ENCODE results near the gene NBEA. TPM values are rescaled to one million over a fixed set of nuclear protein-coding genes. Genes with fewer than 3 reads are reported as not detected.
"Not testable (repeated sequence)": the region's sequence is repeated elsewhere in the genome, so short reads cannot be mapped to it uniquely, and the experiment has no call there.

Gene NBEA
- total RNA-seq, 1 donor from 2014 or later, result 12.0 TPM

GRCh38 chr13:34951528-34951927 is 9.5 kb downstream of the NBEA start:
- no peak for DNase-seq (ENCODE audit: extremely low spot score in 2 of 2)
- no peak for TF ChIP-seq POLR2AphosphoS5 (IDR thresholded peaks at IDR 0.05; ENCODE audit: insufficient read depth in 1 of 2, low read depth in 1 of 2)
- TF ChIP-seq CTCF (IDR thresholded peaks at IDR 0.05), result no peak
- no peak for TF ChIP-seq POLR2A (IDR thresholded peaks at IDR 0.05)
- H3K4me3 ChIP-seq, result no peak overlapping the region
- no peaks in the 10 kb centered on the region for H3K36me3 ChIP-seq
- H3K27ac ChIP-seq, result no peak overlapping the region
- H3K27me3 ChIP-seq, result no peaks in the 10 kb centered on the region
- no peaks in the 10 kb centered on the region for H3K4me1 ChIP-seq
- intact Hi-C loops (cut with DNase I), result no loop called here
- H3K9me3 ChIP-seq, result no peaks in the 10 kb centered on the region

- intact Hi-C loops (cut with DNase I), result no loop called here
Observed at GRCh38 chr13:34959489-34959888, 17.4 kb downstream of the NBEA start.

GRCh38 chr13:34964558-34964957 is 22.5 kb downstream of the NBEA start:
- Histone ChIP-seq H3K36me3 (no peaks in the 10 kb centered on the region), H3K27me3 (no peaks in the 10 kb centered on the region), H3K4me1 (no peaks in the 10 kb centered on the region), H3K27ac (no peak overlapping the region), H3K9me3 (no peaks in the 10 kb centered on the region), H3K4me3 (no peak overlapping the region)
- intact Hi-C loops (cut with DNase I), result no loop called here
- no peak for DNase-seq (ENCODE audit: extremely low spot score in 2 of 2)
- TF ChIP-seq POLR2A (IDR thresholded peaks at IDR 0.05), result no peak
- TF ChIP-seq CTCF (IDR thresholded peaks at IDR 0.05), result no peak
- TF ChIP-seq POLR2AphosphoS5 (IDR thresholded peaks at IDR 0.05; ENCODE audit: insufficient read depth in 1 of 2, low read depth in 1 of 2), result no peak

More at GRCh38 chr13:34959489-34959888, 17.4 kb downstream of the NBEA start:
- no peak for DNase-seq (ENCODE audit: extremely low spot score in 2 of 2)
- no peaks in the 10 kb centered on the region for H3K36me3 ChIP-seq
- H3K9me3 ChIP-seq, result no peaks in the 10 kb centered on the region
- H3K27me3 ChIP-seq, result no peaks in the 10 kb centered on the region
- H3K4me1 ChIP-seq, result no peaks in the 10 kb centered on the region
- H3K27ac ChIP-seq, result no peak overlapping the region
- H3K4me3 ChIP-seq, result no peak overlapping the region
- no peak for TF ChIP-seq CTCF (IDR thresholded peaks at IDR 0.05)
- no peak for TF ChIP-seq POLR2A (IDR thresholded peaks at IDR 0.05)
- TF ChIP-seq POLR2AphosphoS5 (IDR thresholded peaks at IDR 0.05; ENCODE audit: insufficient read depth in 1 of 2, low read depth in 1 of 2), result no peak

- TF ChIP-seq POLR2A (IDR thresholded peaks at IDR 0.05) (no peak), CTCF (IDR thresholded peaks at IDR 0.05) (no peak), POLR2AphosphoS5 (IDR thresholded peaks at IDR 0.05; ENCODE audit: insufficient read depth in 1 of 2, low read depth in 1 of 2) (no peak)
- H3K27ac ChIP-seq, result no peak overlapping the region
- intact Hi-C loops (cut with DNase I), result no loop called here
Observed at GRCh38 chr13:34967851-34968562, 25.9 kb downstream of the NBEA start.

GRCh38 chr13:34969539-34969938 is 27.5 kb downstream of the NBEA start:
- H3K27ac ChIP-seq; H3K9me3 ChIP-seq; intact Hi-C loops (cut with DNase I); H3K27me3 ChIP-seq; H3K4me1 ChIP-seq; H3K36me3 ChIP-seq; DNase-seq (ENCODE audit: extremely low spot score in 2 of 2); H3K4me3 ChIP-seq: not testable (repeated sequence)

More at GRCh38 chr13:34967851-34968562, 25.9 kb downstream of the NBEA start:
- no peaks in the 10 kb centered on the region for H3K36me3 ChIP-seq
- H3K9me3 ChIP-seq, result no peaks in the 10 kb centered on the region
- H3K4me3 ChIP-seq, result no peak overlapping the region
- H3K4me1 ChIP-seq, result no peaks in the 10 kb centered on the region
- no peak for DNase-seq (ENCODE audit: extremely low spot score in 2 of 2)
- no peaks in the 10 kb centered on the region for H3K27me3 ChIP-seq

Data from vagina (tissue), 2 donors.